A172 (cell line): ENCODE data around the gene TMEM106A. TPM values are rescaled to one million over a fixed set of nuclear protein-coding genes. Genes with fewer than 3 reads are reported as not detected.

Experiments used
- total RNA-seq: library from RNA; depleted of rRNA; stranded (reverse); fragments of >200 nt; shearing (Covaris generic); gene quantifications from 2 replicates; pipeline ENCODE4 v1.2.3, GENCODE V29; 2014; rRNA removed

Gene TMEM106A
- total RNA-seq, 1 experiment from 2014 or later, result 4.9 TPM

Other genes with a start within 250 kb of the TMEM106A start
- 37.4 and 42.1 TPM in 2 replicates for gene AARSD1, start 247.4 kb upstream of the TMEM106A start, total RNA-seq
- 0.41 and 0.43 TPM in 2 replicates for gene PTGES3L, start 231.8 kb upstream of the TMEM106A start, total RNA-seq
- 7.4 and 8.5 TPM in 2 replicates for gene RUNDC1, start 231.3 kb upstream of the TMEM106A start, total RNA-seq
- 1,148 and 1,169 TPM in 2 replicates for gene RPL27, start 213.5 kb upstream of the TMEM106A start, total RNA-seq
- 79.5 and 84.2 TPM in 2 replicates for gene IFI35, start 205.1 kb upstream of the TMEM106A start, total RNA-seq
- 362 and 414 TPM in 2 replicates for gene VAT1, start 189.5 kb upstream of the TMEM106A start, total RNA-seq
- gene RND2, start 186.6 kb upstream of the TMEM106A start, total RNA-seq, result 0.05 TPM in 1 of 2 replicates, not detected in the other
- 46.0 and 51.1 TPM in 2 replicates for gene BRCA1, start 86.5 kb upstream of the TMEM106A start, total RNA-seq
- 81.9 and 93.0 TPM in 2 replicates for gene NBR1, start 40.7 kb upstream of the TMEM106A start, total RNA-seq
- not detected in 2 replicates for gene CCDC200, start 16.7 kb downstream of the TMEM106A start, total RNA-seq
- not detected in 2 replicates for gene RNU2-1, start 22.1 kb downstream of the TMEM106A start, total RNA-seq
- 7.1 and 9.8 TPM in 2 replicates for gene ARL4D, start 187.1 kb downstream of the TMEM106A start, total RNA-seq